Hepatic stellate cell (primary cell): ENCODE data around the gene METTL1.
A peak's percentile ranks its signal among the peaks of the same experiment; 100 is the strongest.
"Not testable (repeated sequence)": the region's sequence is repeated elsewhere in the genome, so short reads cannot be mapped to it uniquely, and the experiment has no call there.

ENCODE experiments used
- DNase-seq: peaks from one replicate; pipeline ENCODE4 v3.0.0; 2011; ENCODE audit warnings: low spot score

METTL1 gene

GRCh38 chr12:57771873-57772428 is at the start of gene METTL1:
TSS of gene METTL1 (minus strand) at chr12:57772105. CDS start at chr12:57772083, 22 bp downstream.
- DNase-seq, result peak; percentile 97

DNA sequence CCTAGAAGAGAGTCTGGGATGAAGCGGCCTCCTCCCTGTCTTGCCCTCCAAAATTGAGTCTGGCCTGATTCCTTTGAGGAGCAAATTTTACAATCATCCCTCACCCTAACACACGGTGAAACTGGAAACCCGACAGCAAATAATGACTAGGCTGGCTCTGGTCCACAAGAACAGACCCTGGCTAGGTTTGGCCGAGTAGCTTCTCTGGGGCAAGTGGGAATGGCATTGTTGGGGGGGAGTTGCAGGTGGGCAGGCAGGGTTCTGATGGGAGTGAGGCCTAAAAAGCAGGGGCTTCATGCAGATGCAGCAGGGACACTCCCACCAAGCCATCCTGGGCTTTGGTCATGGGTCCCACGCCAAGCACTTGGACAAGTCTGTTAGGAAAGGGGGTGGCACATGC is 49.1 kb upstream of the METTL1 start:
- DNase-seq, result not testable (repeated sequence)

- DNase-seq, result not testable (repeated sequence)
These were observed 48.2 kb upstream of the METTL1 start for GRCh38 chr12:57820119-57820518.

GRCh38 chr12:57817990-57818331 is 46.1 kb upstream of the METTL1 start:
- DNase-seq, result not testable (repeated sequence)

DNA sequence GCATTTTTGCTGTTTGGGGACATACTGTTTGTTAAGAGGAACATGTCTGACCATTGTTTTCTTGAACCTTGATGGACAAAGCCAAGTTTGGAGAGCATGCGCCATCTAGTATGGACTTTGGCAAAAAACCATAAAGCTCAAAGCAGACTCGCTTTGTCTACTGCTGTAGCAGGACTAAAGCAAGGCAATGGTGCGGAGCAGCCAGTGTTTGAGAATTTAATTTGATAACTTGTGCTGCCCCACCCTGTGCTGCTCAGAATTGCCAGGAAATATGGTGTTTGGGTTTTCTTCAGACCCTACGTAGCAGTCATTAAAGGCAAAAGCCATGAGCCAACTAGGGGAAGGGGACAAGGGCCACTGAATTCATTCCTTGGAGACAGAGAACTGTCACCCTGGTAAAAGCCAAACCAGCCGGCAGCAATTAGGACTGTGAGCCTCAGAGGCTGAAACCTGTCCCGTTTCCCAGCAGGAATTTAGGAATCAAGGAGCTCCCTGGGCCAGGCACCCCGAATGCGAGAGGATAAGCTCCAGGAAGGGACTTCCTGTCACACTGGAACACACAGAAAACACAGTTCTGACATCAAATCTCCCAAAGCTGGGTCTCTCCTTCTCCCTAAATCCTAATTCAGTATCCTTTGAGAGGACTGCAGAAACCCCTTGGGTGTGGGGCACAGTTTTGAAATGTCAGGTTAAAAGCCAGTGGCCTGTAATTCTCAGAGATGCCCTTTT is 45.5 kb upstream of the METTL1 start:
- DNase-seq, result no peak

- no peak for DNase-seq
These were observed 44.9 kb upstream of the METTL1 start for GRCh38 chr12:57816855-57817151.

- no peak for DNase-seq
These were observed 44.3 kb upstream of the METTL1 start for GRCh38 chr12:57816001-57816854.

DNA sequence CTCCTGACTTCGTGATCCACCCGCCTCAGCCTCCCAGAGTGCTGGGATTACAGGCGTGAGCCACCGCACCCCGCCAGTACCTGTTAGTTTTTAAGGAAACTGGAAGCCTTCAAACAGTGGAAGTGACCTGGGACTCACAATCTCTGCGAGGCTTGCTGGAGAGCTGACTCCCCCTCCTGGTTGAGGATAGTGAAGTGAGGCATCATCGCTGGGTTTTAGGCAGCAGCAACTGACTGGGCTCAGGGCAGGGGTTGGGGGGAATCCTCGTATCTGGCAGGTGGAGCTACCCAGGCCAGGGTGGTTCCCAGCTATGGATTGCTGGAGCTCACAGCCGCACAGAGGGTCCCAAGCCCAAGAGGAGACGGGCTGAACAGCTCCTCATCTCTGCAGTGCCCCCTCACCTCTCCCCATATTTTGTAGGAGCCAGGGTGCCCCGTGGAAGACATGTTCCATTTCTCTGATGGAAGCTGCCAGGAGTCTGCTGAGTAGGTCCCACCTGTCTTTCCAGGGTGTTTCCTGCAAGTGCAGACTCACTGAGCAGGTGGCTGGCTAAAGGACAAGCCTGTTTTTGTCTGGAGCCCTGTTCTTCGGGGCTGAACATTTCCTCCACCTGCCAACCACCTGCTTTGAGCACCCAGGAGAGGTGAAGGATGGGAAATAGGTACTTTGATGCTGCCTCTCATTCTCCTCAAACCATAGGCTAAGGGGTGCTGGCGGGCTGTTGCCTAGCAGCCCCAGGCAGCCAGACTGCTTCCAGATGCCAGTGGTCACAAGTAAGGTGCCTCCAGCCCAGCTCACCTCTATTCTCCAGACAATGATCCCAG is 43.5 kb upstream of the METTL1 start:
- DNase-seq, result no peak

DNA sequence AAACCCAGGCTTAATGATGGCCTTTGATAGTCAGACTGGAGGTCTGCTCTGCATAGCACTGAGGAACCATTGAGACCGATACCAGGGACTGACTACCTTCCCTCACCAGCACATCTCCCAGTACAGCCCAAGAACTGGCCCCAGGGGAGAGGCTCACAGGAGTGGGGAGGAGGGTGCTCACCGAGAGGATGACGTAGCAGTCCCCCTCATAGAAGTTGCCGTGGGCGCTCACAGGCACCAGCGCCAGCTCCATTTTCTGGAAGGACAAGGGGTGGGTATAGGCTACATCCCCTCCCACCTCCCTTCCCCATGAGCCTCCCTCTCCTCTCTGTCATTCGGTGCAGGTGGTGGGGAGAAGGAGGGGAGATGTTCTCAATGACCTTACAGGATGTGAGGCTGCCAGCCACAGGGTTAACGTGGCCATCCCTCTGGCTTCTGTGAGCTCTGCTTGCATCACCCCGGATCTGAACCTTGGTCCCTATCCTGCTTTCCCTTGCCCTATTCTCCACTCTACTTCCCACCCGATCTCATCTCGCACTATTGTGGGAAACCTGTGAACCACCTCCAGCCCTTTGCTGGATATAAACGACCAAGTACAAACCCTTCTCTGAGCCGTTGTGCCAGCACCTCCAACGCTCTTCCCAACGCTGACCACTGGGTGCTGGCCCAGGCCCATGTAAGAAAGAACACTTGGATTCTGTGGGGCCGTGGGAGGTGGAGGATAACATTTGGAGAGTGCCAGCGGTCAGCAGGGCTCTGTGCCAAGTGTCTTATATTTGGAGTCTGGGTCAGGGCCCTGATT is 42.3 kb upstream of the METTL1 start:
- DNase-seq, result no peak

DNA sequence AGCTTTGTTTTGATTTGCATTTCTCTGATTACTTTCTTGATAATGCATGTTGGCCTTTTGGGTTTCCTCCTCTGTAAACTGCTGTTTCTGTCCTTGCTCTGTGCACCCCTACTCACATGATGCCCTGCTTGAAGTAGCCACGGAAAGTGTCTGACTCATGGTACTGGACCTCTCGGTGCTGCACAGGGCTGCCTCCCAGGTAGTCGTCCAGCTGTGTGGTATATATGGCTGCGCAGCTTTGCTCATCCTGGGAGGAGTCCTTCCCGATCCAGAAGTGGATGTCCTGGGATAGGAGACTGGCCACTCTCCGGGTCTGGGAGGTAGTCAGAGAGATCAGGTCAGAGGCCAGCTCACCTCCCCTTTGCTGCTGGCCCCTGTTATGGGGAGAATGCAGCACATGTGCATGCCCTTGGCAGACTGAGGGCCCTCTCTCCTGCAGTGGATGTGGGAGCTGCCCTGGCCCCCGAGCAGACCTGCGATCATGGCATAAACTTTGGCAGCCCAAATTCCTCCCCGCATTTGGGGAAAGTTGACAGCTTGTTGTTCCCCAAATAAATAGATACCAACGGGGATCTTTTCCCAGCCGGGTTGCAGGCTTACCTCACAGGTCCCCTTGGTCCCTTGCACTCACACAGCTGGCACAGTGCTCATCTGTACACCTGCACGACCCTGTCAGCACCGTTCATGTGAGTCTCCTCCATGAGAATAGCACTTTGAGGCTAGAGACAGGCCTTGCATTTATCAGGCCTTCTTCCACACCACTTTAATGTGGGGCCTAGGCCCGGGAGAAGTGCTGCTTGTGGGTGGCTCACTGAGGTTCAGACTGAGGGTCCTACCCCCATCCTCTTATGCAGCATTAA is 41.4 kb upstream of the METTL1 start:
- DNase-seq, result no peak

DNA sequence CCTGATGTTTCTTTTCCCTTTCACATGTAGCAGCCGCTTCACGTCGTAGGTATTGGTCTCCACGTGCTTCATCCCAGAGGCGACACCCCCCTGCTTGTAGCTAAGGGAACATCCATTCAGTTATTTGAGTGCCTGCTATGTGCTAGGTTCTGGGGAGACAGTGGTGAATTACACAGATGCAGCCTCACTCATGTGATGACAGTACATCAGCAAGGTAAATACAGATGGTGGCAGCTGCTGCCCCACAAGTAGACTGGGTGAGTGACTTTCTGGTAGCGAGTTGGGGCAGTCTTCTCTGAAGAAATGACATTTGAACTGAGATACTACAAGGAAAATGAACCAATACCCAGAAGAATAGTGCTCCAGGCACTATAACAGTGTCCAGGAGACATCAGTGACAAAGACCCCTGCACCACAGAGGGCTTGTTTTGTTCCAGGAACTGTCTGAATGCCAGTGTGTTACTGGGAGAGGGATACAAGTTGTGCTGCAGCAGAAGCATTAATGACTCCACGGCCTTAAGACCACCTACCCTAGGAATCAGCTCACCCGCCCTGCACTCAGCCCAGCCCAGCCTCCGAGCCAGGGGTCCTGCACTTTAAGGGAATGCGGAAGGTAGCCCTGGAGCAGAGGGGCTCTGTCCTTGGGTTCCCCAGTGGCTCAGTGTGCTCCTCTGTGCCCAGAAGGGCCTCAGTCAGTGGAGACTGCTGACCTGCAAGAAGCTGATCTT is 39.3 kb upstream of the METTL1 start:
- DNase-seq, result no peak

DNA sequence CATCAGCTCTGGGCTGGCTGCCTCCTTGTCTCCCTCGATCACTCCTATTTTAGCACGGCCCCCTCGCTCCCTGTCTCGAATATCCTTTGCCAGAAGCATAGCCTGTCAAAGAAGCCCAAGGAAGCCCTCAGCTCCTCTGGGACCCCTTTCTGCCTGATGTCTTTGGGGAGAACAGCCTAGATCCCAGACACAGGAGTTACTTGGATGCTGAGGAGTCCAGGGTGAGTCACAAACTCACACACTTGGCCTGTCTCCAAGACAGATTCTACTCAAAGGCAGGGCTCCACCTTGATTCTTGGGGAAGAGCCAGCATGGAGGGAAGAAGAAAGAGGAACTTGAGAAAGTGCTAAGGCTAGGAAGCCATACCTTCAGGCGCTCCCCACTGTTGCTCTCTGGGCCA is 38.5 kb upstream of the METTL1 start:
- no peak for DNase-seq

- DNase-seq, result no peak
These were observed 37.5 kb upstream of the METTL1 start for GRCh38 chr12:57809425-57809824.

- no peak for DNase-seq
These were observed 36.4 kb upstream of the METTL1 start for GRCh38 chr12:57808351-57808750.

DNA sequence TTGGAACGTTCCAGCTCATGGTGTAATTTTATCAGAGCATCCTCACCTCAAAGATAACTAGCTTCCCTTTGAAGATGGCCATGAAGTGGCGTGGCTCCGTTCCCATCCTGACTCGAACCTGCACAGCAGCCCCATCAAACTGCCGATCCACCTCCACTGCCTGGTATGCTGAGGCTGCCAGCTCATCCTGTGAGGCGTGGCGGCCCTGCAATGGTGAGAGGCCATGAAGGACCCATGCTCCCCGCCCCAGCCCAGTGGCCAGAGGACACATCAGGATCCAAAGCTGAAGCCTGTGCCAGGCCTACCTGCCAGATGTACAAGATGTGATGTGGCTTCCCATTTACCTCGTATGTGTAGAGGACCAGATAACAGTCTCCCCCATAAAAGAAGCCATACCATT is 35.4 kb upstream of the METTL1 start:
- DNase-seq, result no peak

DNA sequence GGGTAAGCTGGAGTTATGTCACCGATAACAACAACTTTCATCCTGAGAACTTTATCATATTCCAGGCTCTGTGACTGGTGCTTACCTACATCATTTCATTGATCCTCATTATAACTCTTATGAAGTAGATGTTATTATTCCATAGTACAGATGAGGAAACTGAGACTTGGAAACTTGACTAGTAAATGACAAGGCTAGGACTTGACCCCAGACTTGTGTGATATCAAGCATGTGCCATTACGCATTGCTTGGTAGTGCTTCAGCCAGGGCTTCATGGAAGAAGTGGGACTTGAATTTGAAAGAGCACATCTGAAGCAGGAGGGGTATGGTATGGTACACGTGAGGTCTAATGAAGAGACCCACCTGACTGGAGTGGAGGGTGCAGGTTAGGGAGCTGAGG is 34.8 kb upstream of the METTL1 start:
- DNase-seq, result no peak

GRCh38 chr12:57803319-57803893 is 31.5 kb upstream of the METTL1 start:
- peak; percentile 67 for DNase-seq

DNA sequence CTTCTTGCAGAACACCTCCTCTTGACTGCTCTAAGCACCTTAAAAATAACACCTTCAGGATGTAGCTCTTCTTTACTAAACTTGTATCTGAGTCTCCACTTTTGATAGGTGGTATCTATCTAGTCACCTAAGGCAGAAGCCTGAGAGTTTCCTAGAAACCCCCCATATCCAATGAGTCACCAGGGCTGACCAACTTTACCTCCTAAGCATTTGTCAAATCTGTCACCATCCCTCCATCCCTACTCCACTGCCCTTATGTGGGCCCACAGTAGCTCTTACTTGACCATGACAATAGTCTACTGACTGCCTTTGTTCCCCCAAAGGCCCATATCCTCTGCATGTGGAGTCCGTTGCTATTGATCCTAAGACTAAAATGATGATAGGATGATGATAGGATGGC is 30.7 kb upstream of the METTL1 start:
- no peak for DNase-seq

DNA sequence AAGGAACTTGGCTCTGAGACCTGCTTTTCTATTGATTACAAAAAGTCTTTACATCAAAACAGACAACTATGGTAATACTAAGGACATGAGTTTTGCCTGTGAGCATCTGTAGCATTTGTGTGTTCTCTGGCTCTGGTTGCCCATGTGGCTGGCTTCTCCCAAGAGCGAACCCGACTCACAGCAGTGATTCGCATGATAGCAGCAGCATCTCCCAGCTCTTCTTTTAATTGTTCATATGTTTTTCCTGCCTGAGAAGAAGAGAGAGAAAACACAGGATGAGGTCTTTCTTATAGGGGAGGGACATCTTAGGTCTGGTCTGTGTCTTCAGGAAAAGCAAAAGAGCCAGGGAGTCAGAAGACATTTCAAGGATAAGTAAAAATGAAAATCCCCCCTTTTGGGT is 29.1 kb upstream of the METTL1 start:
- DNase-seq, result no peak

GRCh38 chr12:57797933-57798332 is 26.0 kb upstream of the METTL1 start:
- no peak for DNase-seq
